GM08714 (cell line): ENCODE measurements around the gene LARGE1.

Experiments used
- H3K4me3 ChIP-seq: fragments of 200-500 bp; sonication (Bioruptor generic); 2 replicates; pipeline ENCODE4 v1.5.1; 2014; ENCODE audit warnings: mild to moderate bottlenecking, low read length, inconsistent platforms
- ZNF274 ChIP-seq: IDR thresholded peaks from 2 replicates; pipeline ENCODE4 v1.6.1; 2012; ENCODE audit warnings: mild to moderate bottlenecking, low read depth, low read length

The LARGE1 gene

DNA sequence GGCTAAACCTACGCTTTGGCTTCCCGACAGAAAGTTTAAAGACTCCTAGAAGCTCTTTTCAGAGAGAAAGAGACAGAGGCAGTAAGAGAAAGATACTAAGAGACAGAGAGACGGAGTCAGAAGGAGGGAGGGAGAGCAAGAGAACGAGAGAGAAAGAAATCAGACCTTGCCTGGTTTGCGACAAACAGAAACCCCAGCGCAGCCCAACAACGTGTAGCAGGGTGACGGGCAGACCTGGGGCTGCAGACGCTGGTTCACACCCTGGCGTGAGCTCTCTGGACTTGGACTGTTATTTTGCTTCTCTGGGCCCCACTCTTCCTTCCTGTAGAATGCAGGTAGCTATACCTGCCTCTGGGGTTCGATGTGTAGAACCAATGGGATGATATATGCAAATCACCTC is 617.7 kb downstream of the LARGE1 start:
- TF ChIP-seq ZNF274 = no peak
- no peak overlapping the region for H3K4me3 ChIP-seq

- H3K4me3 ChIP-seq = no peak overlapping the region
- TF ChIP-seq ZNF274 = no peak
Measured at GRCh38 chr22:33302049-33302545, 618.2 kb downstream of the LARGE1 start.

DNA sequence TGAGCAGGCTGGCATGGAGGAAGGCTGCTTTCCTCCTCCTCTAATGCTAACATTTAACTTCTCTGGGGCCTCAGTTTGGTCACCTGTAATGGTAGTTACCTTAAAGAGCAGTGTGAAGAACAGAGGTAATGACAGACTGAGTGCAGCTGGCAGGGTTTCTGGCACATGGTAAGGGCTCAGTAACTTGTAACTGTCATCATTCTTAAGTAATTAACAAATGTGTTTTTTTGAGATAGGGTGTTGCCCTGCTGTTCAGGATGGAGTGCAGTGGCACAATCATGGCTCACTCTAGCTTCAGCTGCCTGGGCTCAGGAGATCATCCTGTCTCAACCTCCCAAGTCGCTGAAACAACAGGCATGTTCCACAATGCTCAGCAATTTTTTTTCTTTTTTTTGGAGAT is 620.1 kb downstream of the LARGE1 start:
- peak overlapping the region; percentile 17; the same call in 1 of the 2 replicates for H3K4me3 ChIP-seq
- TF ChIP-seq ZNF274 = no peak

GRCh38 chr22:33299245-33299956 is 620.9 kb downstream of the LARGE1 start:
- no peak for TF ChIP-seq ZNF274
- no peak overlapping the region; the same call in 1 of the 2 replicates for H3K4me3 ChIP-seq

DNA sequence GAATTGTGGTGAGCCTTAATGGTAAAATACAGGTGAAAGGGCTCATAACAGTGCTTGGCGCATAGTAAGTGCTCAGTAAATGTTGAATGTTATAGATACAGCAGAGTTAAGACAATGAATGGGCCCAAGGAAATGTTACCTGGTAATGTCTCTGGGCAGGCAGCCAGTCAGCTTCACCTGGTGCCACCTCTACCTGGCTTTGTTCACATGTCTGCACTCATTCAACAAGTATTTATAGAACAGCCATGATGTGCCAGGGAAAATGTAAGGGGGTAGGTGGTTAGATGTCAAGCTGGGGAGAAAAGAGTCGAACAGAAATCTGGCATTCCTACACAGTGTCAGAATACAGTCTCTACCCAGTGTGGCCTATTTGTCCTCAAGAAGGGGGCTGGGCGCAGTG is 623.3 kb downstream of the LARGE1 start:
- TF ChIP-seq ZNF274 = no peak
- H3K4me3 ChIP-seq = no peak overlapping the region

- no peak overlapping the region for H3K4me3 ChIP-seq
- no peak for TF ChIP-seq ZNF274
Measured at GRCh38 chr22:33288078-33288477, 632.2 kb downstream of the LARGE1 start.

GRCh38 chr22:33275073-33275443 is 645.2 kb downstream of the LARGE1 start:
- H3K4me3 ChIP-seq = no peak overlapping the region
- no peak for TF ChIP-seq ZNF274

DNA sequence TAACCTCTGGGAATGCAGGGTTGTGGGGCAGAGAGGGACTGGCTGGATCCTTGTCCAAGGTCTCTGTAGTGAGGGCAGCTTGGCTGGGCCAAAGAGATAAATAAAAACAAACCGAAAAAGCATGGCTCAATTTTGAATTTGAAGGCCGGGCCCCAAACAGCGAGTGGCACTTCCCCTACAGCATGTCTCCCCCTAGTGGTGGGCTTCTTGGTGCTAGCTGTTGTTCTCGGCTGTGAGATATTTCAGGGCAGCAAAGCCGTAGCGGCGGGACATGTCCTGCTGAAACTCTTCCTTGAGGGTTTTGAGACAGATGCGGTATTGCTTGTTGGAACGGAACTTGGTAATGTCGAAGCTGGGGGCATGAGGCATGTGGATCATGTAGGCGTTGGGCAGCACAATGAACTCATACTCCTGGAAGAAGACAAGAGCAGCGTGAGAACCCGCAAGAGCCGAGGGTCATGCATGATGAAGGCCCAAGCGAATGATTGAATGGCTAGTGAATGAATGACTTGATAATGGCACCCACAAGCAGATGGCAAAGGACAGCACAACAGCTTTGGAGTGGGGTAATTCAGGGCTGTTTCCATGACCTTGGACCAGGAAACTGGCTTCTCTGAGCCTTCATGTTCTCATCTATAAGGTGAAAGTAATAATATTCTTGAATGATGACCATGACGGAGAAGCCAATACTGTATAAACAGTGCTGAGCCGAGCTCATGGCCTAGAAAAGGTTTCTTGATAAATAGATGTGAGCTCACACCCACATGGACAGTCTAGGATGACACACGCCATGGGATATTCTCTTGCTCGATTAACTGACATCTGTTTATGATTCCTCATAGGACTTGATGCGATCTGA is 645.8 kb downstream of the LARGE1 start:
- H3K4me3 ChIP-seq = no peak overlapping the region
- TF ChIP-seq ZNF274 = no peak

- no peak for TF ChIP-seq ZNF274
- peak overlapping the region; percentile 29; the same call in 1 of the 2 replicates for H3K4me3 ChIP-seq
Measured at GRCh38 chr22:33272871-33273270, 647.4 kb downstream of the LARGE1 start.

DNA sequence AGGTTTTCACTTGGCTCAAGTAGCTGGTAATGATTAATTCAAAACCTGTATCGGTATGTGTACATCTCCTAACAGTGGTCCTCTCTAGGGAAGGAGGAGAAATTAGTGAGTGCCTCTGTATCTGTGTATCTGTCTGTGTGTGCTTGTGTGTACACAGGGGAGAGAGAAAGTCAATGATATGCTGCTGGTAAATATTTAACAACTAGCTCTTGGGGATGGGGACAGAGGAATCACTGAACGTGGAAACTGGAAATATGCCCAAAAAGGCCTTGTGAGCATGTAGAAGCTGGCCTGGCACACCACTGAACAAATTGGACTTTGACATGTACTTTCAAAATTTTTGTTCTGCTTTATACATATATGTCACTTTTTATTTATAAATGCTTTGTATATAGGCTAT is 648.1 kb downstream of the LARGE1 start:
- H3K4me3 ChIP-seq = no peak overlapping the region; the same call in 1 of the 2 replicates
- TF ChIP-seq ZNF274 = no peak

DNA sequence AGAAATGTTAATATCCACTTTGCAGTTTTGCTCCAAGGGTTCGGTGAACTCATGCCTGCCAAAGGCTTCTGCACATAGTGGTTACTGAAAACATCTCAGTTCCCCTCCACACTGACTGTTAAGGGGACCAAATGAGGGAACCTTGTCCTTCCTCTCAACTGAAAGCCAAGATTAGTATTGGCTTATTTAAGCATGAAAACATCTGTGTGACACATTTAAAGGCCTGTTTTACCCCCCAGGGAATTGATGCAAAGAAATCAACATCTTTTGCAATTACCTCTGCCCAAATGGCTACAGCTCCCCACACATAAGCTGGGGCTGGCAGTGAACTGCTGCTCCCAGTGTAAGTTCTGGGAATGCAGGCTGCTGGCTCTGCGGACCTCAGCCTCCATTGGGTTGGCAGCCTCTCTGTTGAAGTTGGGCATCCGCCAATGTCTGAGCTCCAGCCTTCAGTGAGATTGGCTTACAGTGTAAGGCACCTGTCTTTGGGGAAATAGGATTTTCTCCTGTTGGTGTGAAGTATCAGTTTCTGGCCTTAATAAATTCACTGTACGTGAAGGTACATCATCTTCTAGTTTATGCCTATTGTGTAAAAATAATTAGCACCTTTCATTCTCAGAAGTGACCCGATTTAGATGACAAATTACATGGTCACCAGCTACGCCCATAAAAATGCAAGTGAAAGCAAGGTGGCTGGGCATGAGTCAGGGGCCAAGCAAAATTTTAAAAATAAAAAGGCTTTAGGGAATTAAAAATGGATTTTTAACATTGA is 648.7 kb downstream of the LARGE1 start:
- TF ChIP-seq ZNF274 = no peak
- peak overlapping the region; percentile 12; the same call in 1 of the 2 replicates for H3K4me3 ChIP-seq

DNA sequence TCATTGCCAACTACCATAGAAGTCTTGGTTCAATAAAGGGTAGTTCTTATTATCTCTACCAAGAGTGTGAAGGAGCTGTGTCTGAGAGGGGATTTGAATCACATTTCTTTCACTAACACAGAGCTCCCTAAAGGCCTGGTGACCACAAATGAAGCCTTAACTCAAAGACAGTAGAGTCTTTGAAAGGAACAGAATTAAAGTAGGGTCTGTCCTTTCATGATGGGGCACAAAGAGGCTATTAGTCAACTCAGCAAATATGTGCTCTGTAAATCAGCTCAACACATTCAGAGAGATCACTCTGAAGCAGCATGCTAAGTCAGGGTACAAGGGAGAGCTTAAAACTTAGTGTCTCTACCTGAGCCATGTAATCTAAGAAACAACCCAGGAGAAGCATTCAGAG is 649.7 kb downstream of the LARGE1 start:
- TF ChIP-seq ZNF274 = no peak
- H3K4me3 ChIP-seq = no peak overlapping the region

GRCh38 chr22:33261699-33262098 is 658.6 kb downstream of the LARGE1 start:
- no peak overlapping the region for H3K4me3 ChIP-seq
- TF ChIP-seq ZNF274 = no peak

- no peak for TF ChIP-seq ZNF274
- H3K4me3 ChIP-seq = no peak overlapping the region
Measured at GRCh38 chr22:33260498-33260897, 659.8 kb downstream of the LARGE1 start.
